MCF 10A (cell line): ENCODE data around the gene ZNF362. TPM values are rescaled to one million over a fixed set of nuclear protein-coding genes. Genes with fewer than 3 reads are reported as not detected.

Experiments
- BruUV-seq: library from RNA; stranded (reverse); fragments of 400-500 nt; replicated peaks from 2 replicates; lab custom pipeline; 2021; lab: Mats Ljungman, UMichigan
- CTCF ChIA-PET: fragments of 300-600 bp; sonication (Branson Sonifier 250); formaldehyde crosslinking; extraction: SDS; loops from one replicate; lab custom pipeline; 2021; ENCODE audit warnings: antibody characterized with exemption, inconsistent platforms; lab: Yijun Ruan, JAX
- POLR2A ChIA-PET: fragments of 300-600, 350-650 bp; sonication (Branson Sonifier 250); formaldehyde crosslinking; extraction: SDS; loops from one replicate; lab custom pipeline; 2020; ENCODE audit warnings: antibody characterized with exemption, inconsistent platforms; lab: Yijun Ruan, JAX
- DNase-seq: peaks from one replicate; pipeline ENCODE4 v3.0.0-alpha.2; 2018; ENCODE audit not compliant: unreplicated experiment
- H3K27ac Mint-ChIP-seq: one replicate; pipeline ENCODE4 v1.8.0; 2022; ENCODE audit warnings: mild to moderate bottlenecking, low read depth, mixed read lengths; ENCODE audit not compliant: unreplicated experiment
- H3K27me3 Mint-ChIP-seq: one replicate; pipeline ENCODE4 v1.8.0; 2022; ENCODE audit warnings: mixed read lengths; ENCODE audit not compliant: insufficient read depth, unreplicated experiment
- H3K36me3 Mint-ChIP-seq: one replicate; pipeline ENCODE4 v1.8.0; 2022; ENCODE audit warnings: mild to moderate bottlenecking, moderate library complexity, mixed read lengths; ENCODE audit not compliant: insufficient read depth, unreplicated experiment
- H3K4me1 Mint-ChIP-seq: one replicate; pipeline ENCODE4 v1.8.0; 2022; ENCODE audit warnings: mixed read lengths; ENCODE audit not compliant: insufficient read depth, unreplicated experiment
- H3K4me3 Mint-ChIP-seq: one replicate; pipeline ENCODE4 v1.8.0; 2022; ENCODE audit warnings: mild to moderate bottlenecking, moderate library complexity, mixed read lengths; ENCODE audit not compliant: unreplicated experiment
- H3K9me3 Mint-ChIP-seq: one replicate; pipeline ENCODE4 v1.8.0; 2022; ENCODE audit warnings: mixed read lengths; ENCODE audit not compliant: unreplicated experiment
- CTCF ChIP-seq: fragments of 200-600 bp; IDR thresholded peaks from one replicate; pipeline ENCODE4 v1.8.0; 2022; ENCODE audit warnings: antibody characterized with exemption, mild to moderate bottlenecking; ENCODE audit not compliant: unreplicated experiment
- intact Hi-C: fragments of 100-400 bp; cut with micrococcal nuclease; formaldehyde crosslinking; loops from 2 replicates; pipeline ENCODE4 v1.14.1; 2022
- total RNA-seq: library from RNA; stranded (reverse); gene quantifications from 2 replicates; pipeline ENCODE4 v1.2.3, GENCODE V29; 2022

The ZNF362 gene
- total RNA-seq, 1 experiment from 2014 or later = 15.8 TPM

- DNase-seq = no peak
- POLR2A ChIA-PET = interaction anchor here (2.8 kb wide), 1 partner anchor 19 kb away, joined by 11 read pairs; no protein-coding TSS in a partner anchor
- Mint-ChIP-seq H3K9me3 (no peaks in the 10 kb centered on the region), H3K27ac (no peak overlapping the region), H3K36me3 (peaks cover 42% of the 10 kb centered on the region), H3K4me3 (no peak overlapping the region), H3K4me1 (no peaks in the 10 kb centered on the region), H3K27me3 (no peaks in the 10 kb centered on the region)
- intact Hi-C loops = no loop called here
- CTCF ChIA-PET = interaction anchor here (0.7 to 1.9 kb wide), 3 partner anchors 12 to 151 kb away, joined by 3 to 15 read pairs (median 3); no protein-coding TSS in a partner anchor
- no peak for TF ChIP-seq CTCF
- no TSS peak for BruUV-seq
These were observed 63.8 kb downstream of the ZNF362 start for GRCh38 chr1:33319949-33320618.

DNA sequence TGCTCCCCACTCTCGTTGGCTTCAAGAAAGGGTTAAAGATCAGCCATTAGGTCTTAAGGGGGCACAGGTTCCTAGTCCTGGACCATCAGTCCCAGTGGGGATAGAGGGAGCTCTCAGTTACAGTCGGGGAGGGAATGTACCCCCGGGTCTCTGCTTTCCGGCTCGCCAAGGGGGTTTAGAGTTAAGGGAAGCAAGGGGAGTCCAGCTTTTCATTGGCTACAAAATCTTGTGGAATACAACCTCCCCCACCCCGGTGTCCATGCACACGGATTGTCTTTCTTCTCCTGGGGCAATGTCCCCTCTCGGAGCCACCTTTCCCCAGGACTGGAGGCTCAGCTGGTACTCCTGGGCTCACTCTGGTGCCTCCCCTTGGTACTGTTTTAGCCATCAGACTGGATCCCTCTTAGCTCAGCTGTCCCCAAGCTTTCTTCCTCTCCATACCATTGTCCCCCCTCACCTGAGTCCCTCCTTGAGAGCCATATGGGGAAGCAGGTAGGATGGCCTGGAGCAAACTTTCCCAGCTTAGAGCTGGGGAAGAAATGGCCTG lies 64.4 kb downstream of the ZNF362 start, which contains the start of gene A3GALT2:
Gene A3GALT2, minus strand, starts transcription at position 480 of the 547 bp plus-strand sequence. Its CDS starts 0 bp downstream, at position 480.
- H3K27ac Mint-ChIP-seq = no peak within 1 kb of the TSS

GRCh38 chr1:33321178-33321577 lies 64.9 kb downstream of the ZNF362 start:
- no TSS peak for BruUV-seq
- Mint-ChIP-seq H3K4me1 (peaks cover 6% of the 10 kb centered on the region), H3K27me3 (no peaks in the 10 kb centered on the region), H3K27ac (no peak overlapping the region), H3K4me3 (no peak overlapping the region), H3K9me3 (no peaks in the 10 kb centered on the region), H3K36me3 (peaks cover 53% of the 10 kb centered on the region)
- intact Hi-C loops = no loop called here
- POLR2A ChIA-PET = interaction anchor here (1.3 to 2.8 kb wide), 2 partner anchors 15 to 18 kb away, joined by 3 to 11 read pairs; no protein-coding TSS in a partner anchor
- DNase-seq = peak; percentile 32
- TF ChIP-seq CTCF = no peak
- CTCF ChIA-PET = interaction anchor here (1.4 to 1.9 kb wide), 3 partner anchors 25 to 150 kb away, joined by 3 to 15 read pairs (median 5); no protein-coding TSS in a partner anchor

More for the DNA sequence above, 64.4 kb downstream of the ZNF362 start, which contains the start of gene A3GALT2:
- intact Hi-C loops = no loop called here
- ChIA-PET CTCF (interaction anchor here (1.4 to 1.9 kb wide), 3 partner anchors 24 to 150 kb away, joined by 3 to 15 read pairs (median 5); no protein-coding TSS in a partner anchor), POLR2A (interaction anchor here (1.3 to 2.8 kb wide), 2 partner anchors 16 to 19 kb away, joined by 3 to 11 read pairs; no protein-coding TSS in a partner anchor)
- Mint-ChIP-seq H3K9me3 (no peaks in the 10 kb centered on the region), H3K4me1 (peaks cover 2% of the 10 kb centered on the region), H3K36me3 (peaks cover 48% of the 10 kb centered on the region), H3K4me3 (no peak within 1 kb of the TSS), H3K27me3 (no peaks in the 10 kb centered on the region)
- peak; percentile 26 for DNase-seq
- no peak for TF ChIP-seq CTCF
- no TSS peak for BruUV-seq

DNA sequence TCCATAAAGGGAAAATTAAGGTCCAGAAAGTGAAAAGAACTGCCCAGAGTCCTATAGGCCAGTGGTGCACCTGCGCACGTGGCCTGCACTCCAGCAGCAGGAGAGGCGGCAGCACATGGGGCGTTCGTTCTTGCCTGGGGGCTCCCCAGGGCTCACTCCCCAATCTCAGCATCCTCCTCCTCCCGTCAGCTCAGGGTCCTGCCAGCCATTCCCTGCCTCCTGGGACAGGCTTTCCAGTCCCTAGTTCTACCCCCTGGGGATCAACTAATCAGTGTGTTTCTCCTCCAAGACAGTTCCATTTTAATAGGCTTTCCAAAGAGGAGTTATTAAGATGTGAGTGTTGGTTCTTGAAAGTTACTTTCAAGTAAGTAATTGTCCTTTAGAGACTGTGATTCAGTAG lies 65.8 kb downstream of the ZNF362 start:
- CTCF ChIA-PET = interaction anchor here (0.7 to 2.0 kb wide), 5 partner anchors 9 to 148 kb away, joined by 3 to 8 read pairs (median 4); no protein-coding TSS in a partner anchor
- Mint-ChIP-seq H3K9me3 (no peaks in the 10 kb centered on the region), H3K36me3 (peaks cover 62% of the 10 kb centered on the region)

More for the DNA sequence above, 65.8 kb downstream of the ZNF362 start:
- intact Hi-C loops = no loop called here
- TF ChIP-seq CTCF = no peak
- H3K4me1 Mint-ChIP-seq = peaks cover 12% of the 10 kb centered on the region
- no TSS peak for BruUV-seq
- H3K27ac Mint-ChIP-seq = no peak overlapping the region
- DNase-seq = no peak
- H3K4me3 Mint-ChIP-seq = no peak overlapping the region
- POLR2A ChIA-PET = interaction anchor here (2.8 kb wide), 1 partner anchor 17 kb away, joined by 11 read pairs; no protein-coding TSS in a partner anchor
- no peaks in the 10 kb centered on the region for H3K27me3 Mint-ChIP-seq
